BLaER1 treated with 17β-estradiol and CSF1 and Interleukin-3, amounts not matched to agents 10 nM and 100 nM (cell line): Measurements from ENCODE around the gene TRPT1.

ENCODE experiments used
- H3K27ac ChIP-seq, 11 experiments: shearing (Covaris generic); formaldehyde crosslinking; 2 replicates each; pipeline ENCODE4 v1.8.1; 2022
- H3K27me3 ChIP-seq, 11 experiments: shearing (Covaris generic); formaldehyde crosslinking; 2 replicates each; pipeline ENCODE4 v1.8.1; 2022
- H3K36me3 ChIP-seq, 11 experiments: shearing (Covaris generic); formaldehyde crosslinking; 2 replicates each; pipeline ENCODE4 v1.8.1; 2022
- H3K4me1 ChIP-seq, 10 experiments: shearing (Covaris generic); formaldehyde crosslinking; 2 replicates each; pipeline ENCODE4 v1.8.1; 2022
- H3K4me2 ChIP-seq, 11 experiments: shearing (Covaris generic); formaldehyde crosslinking; 2 replicates each; pipeline ENCODE4 v1.8.1; 2022
- H3K4me3 ChIP-seq, 10 experiments: shearing (Covaris generic); formaldehyde crosslinking; 2 replicates each; pipeline ENCODE4 v1.8.1; 2022
- H3K9ac ChIP-seq, 11 experiments: shearing (Covaris generic); formaldehyde crosslinking; 2 replicates each; pipeline ENCODE4 v1.8.1; 2022
- H3K9me3 ChIP-seq, 11 experiments: shearing (Covaris generic); formaldehyde crosslinking; replicated peaks in 1 of 11; 2 replicates each; pipeline ENCODE4 v1.8.1; 2022
- H4K20me1 ChIP-seq, 11 experiments: shearing (Covaris generic); formaldehyde crosslinking; 2 replicates each; pipeline ENCODE4 v1.8.1; 2022
- Cebpa-rat ChIP-seq, 11 experiments: shearing (Covaris generic); IDR thresholded peaks; 2 replicates each; pipeline ENCODE4 v1.8.1; 2022

The TRPT1 gene, protein sequence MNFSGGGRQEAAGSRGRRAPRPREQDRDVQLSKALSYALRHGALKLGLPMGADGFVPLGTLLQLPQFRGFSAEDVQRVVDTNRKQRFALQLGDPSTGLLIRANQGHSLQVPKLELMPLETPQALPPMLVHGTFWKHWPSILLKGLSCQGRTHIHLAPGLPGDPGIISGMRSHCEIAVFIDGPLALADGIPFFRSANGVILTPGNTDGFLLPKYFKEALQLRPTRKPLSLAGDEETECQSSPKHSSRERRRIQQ

GRCh38 chr11:64225608-64226506, at the start of gene TRPT1, which contains the start of gene NUDT22:
Gene TRPT1 (minus strand): TSS chr11:64226186. CDS start chr11:64225860, 326 bp downstream.
Gene NUDT22 (plus strand): TSS chr11:64226274. CDS start chr11:64226653, 379 bp downstream.
- Histone ChIP-seq H3K4me2 (peak within 1 kb of the TSS; percentile 94 to 100 (median 98)), H3K9ac (peak within 1 kb of the TSS; percentile 75 to 91 (median 83)), H3K4me3 (peak within 1 kb of the TSS; percentile 62 to 79 (median 72)), H3K27ac (peak within 1 kb of the TSS; percentile 59 to 95 (median 87)), H3K36me3 (peaks cover 36 to 51% (median 40%) of the 10 kb centered on the region in 11 experiments), H3K27me3 (no peaks in the 10 kb centered on the region), H4K20me1 (peaks cover 8 to 61% (median 38%) of the 10 kb centered on the region in 11 experiments; a peak in 20 of 22 replicates), H3K4me1 (peaks cover 69 to 87% (median 75%) of the 10 kb centered on the region in 10 experiments), H3K9me3 (no peaks in the 10 kb centered on the region)
- TF ChIP-seq Cebpa-rat (IDR thresholded peaks at IDR 0.05), result no peak

DNA sequence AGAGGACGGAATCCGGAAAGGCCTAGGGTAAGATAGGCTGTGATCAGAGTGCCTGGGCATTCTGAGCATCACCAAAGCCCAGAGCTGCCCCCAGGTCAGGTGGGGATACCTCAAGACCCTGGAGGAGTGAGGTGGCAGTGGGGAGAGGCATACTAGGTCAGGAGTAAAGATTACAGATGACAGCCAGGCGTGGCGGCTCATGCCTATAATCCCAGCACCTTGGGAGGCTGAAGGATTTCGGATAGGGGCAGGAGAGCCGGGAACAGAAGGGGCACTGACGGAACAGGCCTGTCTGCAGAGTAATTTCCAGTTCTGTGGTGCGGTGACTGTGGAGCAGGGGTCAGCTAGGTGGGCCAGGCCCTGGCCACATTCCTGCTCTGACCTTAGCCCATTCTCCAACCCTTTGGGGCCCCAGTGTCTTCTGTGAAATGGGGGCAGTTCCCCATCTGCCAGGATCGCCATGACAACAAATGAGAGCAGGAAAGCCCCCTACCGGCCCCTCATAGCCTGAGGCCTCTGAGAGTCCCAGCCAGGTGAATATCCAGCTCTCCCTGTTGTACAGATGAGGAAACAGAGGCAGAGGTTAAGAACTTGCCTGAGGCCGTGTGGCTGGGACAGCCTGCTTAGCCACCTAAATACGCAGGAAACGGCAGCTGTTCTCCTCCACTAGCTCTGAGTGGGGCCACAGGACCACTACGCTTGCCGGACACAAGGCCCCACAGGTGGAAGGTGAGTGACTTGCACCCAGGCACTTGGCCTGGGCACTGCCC, 49.2 kb upstream of the TRPT1 start:
- Histone ChIP-seq H3K9ac (0 out of 22 replicates have a peak overlapping the region, but pooled peaks of 1 of the 11 experiments have one; percentile 18), H3K36me3 (peaks cover 17 to 62% (median 39%) of the 10 kb centered on the region in 11 experiments; a peak in 21 of 22 replicates), H4K20me1 (peaks cover 0 to 8% (median 0%) of the 10 kb centered on the region in 11 experiments; a peak in 2 of 22 replicates), H3K9me3 (no peaks in the 10 kb centered on the region), H3K4me3 (no peak overlapping the region), H3K27ac (no peak overlapping the region), H3K4me2 (no peak overlapping the region), H3K4me1 (peaks cover 22 to 44% (median 26%) of the 10 kb centered on the region in 10 experiments), H3K27me3 (no peaks in the 10 kb centered on the region)
- TF ChIP-seq Cebpa-rat (IDR thresholded peaks at IDR 0.05), result no peak

DNA sequence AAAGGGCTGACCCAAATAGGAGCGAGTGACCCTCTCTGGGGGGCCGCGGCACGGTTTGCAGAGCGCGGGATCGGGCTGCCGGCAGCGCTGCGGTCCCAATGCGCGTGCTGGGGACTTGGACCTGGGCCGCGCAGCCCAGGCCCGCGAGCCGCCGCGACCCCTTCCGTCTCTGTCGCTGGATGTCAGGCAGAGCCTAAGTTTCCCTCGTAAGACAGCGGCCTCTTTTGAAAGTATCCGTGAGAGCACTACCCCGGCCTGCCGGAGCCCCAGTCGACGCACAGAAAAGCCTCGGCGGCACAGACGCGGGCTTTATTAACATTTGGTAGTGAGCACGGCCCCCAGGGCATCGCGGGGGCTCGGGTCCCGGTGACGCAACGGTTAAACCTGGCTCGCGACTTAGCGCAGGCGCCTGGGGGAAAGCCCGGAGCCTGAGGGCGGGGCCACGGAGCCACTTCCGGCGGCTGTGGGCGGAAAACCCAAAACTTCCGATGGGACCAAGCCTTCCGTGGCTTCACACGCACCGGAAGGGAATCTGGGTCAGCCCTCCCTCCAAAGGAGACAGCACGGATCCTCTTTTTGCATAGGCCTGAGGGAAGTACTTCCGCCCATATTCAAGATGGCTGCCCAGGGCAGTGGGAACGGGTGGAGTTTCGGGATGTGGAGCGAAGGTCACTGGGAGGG, 43.7 kb upstream of the TRPT1 start:
- Histone ChIP-seq H3K27me3 (no peaks in the 10 kb centered on the region), H3K4me2 (peak overlapping the region; percentile 87 to 99 (median 96)), H3K9me3 (no peaks in the 10 kb centered on the region), H3K4me3 (peak overlapping the region; percentile 68 to 82 (median 74)), H3K27ac (peak overlapping the region; percentile 87 to 98 (median 96)), H4K20me1 (peaks cover 0 to 14% (median 0%) of the 10 kb centered on the region in 11 experiments; a peak in 2 of 22 replicates), H3K4me1 (peaks cover 55 to 67% (median 61%) of the 10 kb centered on the region in 10 experiments), H3K36me3 (peaks cover 0 to 42% (median 23%) of the 10 kb centered on the region in 11 experiments; a peak in 13 of 22 replicates), H3K9ac (peak overlapping the region; percentile 88 to 96 (median 92))
- TF ChIP-seq Cebpa-rat (IDR thresholded peaks at IDR 0.05), result peak in 9 of 11 experiments; percentile 28 to 92 (median 73); a peak in 15 of 22 replicates

DNA sequence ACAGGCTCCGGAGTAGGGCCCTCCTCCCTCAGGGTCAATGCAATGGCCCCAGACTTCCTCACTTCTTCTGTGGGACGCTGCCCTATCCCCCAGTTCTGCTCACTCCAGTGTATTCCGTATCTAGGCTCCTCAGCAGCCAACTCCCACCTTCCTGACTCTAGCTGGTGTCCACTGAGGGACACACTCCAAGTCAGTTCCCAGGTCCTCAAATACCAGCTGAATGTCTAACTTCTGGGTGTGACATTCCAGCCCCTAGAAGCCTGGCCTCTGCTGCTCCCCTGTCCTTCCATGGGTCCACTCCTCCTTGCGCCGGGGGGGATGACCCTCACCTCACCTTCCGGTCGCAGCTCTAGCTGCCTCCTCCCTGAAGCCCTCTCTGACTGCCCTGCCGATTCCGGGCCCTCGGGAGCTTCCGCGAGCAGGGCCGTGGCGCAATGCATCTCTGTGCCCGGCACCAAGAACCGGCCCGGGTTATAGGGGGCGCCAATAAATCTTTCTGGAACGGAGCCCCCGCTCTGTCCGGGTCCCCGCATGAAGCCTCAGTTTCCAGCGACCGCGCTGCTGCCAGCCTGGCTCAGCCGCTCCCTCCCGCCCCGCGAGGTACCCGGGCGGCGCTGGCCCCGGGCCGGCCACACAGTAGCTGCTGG, 43.0 kb upstream of the TRPT1 start:
- peak in 1 of 11 experiments; percentile 9; a peak in 1 of 22 replicates for TF ChIP-seq Cebpa-rat (IDR thresholded peaks at IDR 0.05)
- H3K9me3 ChIP-seq, result no peaks in the 10 kb centered on the region
- H3K4me2 ChIP-seq, result peak overlapping the region; percentile 83 to 99 (median 96)
- H3K27ac ChIP-seq, result peak overlapping the region; percentile 87 to 98 (median 96)
- peaks cover 0 to 20% (median 0%) of the 10 kb centered on the region in 11 experiments; a peak in 3 of 22 replicates for H4K20me1 ChIP-seq
- peak overlapping the region; percentile 68 to 82 (median 74) for H3K4me3 ChIP-seq
- H3K27me3 ChIP-seq, result no peaks in the 10 kb centered on the region
- peaks cover 1 to 45% (median 29%) of the 10 kb centered on the region in 11 experiments; a peak in 16 of 22 replicates for H3K36me3 ChIP-seq
- H3K9ac ChIP-seq, result peak overlapping the region; percentile 88 to 96 (median 92)
- peaks cover 62 to 74% (median 68%) of the 10 kb centered on the region in 10 experiments for H3K4me1 ChIP-seq

GRCh38 chr11:64268025-64268892, 42.3 kb upstream of the TRPT1 start:
- no peaks in the 10 kb centered on the region for H3K9me3 ChIP-seq
- H3K27ac ChIP-seq, result peak overlapping the region; percentile 87 to 98 (median 96)
- H3K4me3 ChIP-seq, result peak overlapping the region; percentile 68 to 82 (median 74)
- H3K4me1 ChIP-seq, result peaks cover 66 to 81% (median 75%) of the 10 kb centered on the region in 10 experiments
- no peak for TF ChIP-seq Cebpa-rat (IDR thresholded peaks at IDR 0.05)
- peaks cover 9 to 46% (median 35%) of the 10 kb centered on the region in 11 experiments for H3K36me3 ChIP-seq
- no peaks in the 10 kb centered on the region for H3K27me3 ChIP-seq
- peak overlapping the region; percentile 88 to 96 (median 92) for H3K9ac ChIP-seq
- H4K20me1 ChIP-seq, result peaks cover 0 to 27% (median 0%) of the 10 kb centered on the region in 11 experiments; a peak in 4 of 22 replicates
- peak overlapping the region; percentile 83 to 99 (median 96) for H3K4me2 ChIP-seq

- no peak for TF ChIP-seq Cebpa-rat (IDR thresholded peaks at IDR 0.05)
- Histone ChIP-seq H4K20me1 (peaks cover 0 to 36% (median 0%) of the 10 kb centered on the region in 11 experiments; a peak in 4 of 22 replicates), H3K4me3 (peak overlapping the region in 9 of 10 experiments; percentile 68 to 82 (median 74); a peak in 15 of 20 replicates), H3K4me2 (peak overlapping the region; percentile 83 to 99 (median 96)), H3K27me3 (no peaks in the 10 kb centered on the region), H3K27ac (peak overlapping the region; percentile 87 to 98 (median 96); a peak in 21 of 22 replicates), H3K4me1 (peaks cover 68 to 81% (median 77%) of the 10 kb centered on the region in 10 experiments), H3K9me3 (no peaks in the 10 kb centered on the region), H3K9ac (peak overlapping the region; percentile 88 to 96 (median 92)), H3K36me3 (peaks cover 18 to 48% (median 37%) of the 10 kb centered on the region in 11 experiments)
Observed at GRCh38 chr11:64267207-64267945, 41.4 kb upstream of the TRPT1 start.
